Stimulated activated CD4-positive, alpha-beta T cell treated with anti-CD3 and anti-CD28 coated beads, Interleukin-15, amount 100 ng/mL, for 1 hour (primary cell): ENCODE data around the gene SLC7A6.

Source experiments
- DNase-seq, 2 donors: peaks; one replicate each; pipeline ENCODE4 v3.0.0-alpha.2; 2020; ENCODE audit warnings: low read depth in 1 of 2, low spot score in 1 of 2

The SLC7A6 gene

DNA sequence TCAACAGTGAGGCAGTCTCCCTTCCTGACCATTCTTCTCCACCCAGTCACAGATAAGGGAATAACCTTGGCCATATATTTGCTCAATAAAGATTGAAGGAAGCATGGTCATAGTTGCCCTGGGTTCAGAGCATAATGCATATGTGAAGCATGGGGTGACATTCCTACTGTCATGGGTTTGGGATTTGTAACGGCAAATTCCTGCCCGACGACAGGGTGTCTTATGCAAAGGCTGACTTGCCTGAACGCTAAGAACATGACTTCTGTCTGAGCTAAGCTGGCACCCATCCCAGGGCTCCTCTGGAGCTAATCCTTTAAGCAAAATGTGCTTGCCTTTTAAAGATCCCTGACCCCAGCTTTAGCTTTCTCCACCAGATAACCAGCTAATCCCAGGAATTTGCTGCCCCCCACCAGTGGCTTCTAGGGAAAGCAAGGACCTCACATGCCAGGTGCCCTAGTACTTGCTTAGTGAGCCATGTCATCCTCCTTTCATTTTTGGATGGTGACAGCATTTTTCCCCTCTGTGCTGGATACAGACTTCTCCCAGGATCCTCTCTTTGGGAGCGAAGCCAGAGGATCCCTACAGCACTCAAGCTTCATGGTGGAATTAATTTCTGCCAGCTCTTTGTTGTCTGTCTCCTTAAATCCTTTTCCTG lies 34.7 kb downstream of the SLC7A6 start:
- no peak for DNase-seq

DNA sequence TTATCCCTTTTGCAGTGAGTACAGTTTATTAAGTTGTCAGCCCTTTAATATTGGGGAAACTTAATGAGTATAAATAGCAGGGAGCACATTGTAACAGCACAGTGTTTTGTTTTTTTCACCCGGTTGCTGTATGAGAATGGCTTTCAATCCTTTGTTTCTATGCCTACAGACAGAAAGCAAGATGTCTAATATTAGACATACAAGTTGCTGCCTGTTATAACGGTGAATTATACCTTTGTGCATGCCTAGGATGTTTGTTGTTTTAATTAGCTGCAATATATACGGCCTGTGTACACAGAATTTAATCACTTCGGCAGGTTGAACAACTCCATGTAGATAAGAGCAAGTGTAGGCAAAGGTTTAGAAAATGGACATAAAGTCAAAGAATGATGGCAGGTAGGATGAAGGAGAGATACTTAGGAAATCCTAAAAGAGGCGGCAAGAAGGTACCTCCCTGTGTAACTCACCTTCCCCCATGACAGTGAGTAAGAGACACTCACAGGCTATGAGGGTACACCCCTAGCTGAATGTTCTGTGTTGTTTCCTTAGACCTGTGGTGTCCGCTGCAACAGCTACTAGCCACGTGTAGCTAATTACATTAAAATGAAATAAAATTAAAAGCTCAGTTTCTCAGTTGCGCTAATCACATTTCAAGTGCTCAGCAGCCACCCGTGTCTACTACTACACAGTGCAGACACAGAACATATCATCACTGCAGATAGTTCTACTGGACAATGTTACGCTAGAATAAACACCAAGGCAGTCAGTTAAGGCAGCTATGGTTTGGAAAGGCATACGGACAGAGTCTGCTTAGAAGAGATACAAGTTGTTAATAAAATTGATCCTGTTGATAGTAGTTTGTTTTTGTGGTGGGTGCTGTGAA lies 35.5 kb downstream of the SLC7A6 start:
- DNase-seq: no peak

DNA sequence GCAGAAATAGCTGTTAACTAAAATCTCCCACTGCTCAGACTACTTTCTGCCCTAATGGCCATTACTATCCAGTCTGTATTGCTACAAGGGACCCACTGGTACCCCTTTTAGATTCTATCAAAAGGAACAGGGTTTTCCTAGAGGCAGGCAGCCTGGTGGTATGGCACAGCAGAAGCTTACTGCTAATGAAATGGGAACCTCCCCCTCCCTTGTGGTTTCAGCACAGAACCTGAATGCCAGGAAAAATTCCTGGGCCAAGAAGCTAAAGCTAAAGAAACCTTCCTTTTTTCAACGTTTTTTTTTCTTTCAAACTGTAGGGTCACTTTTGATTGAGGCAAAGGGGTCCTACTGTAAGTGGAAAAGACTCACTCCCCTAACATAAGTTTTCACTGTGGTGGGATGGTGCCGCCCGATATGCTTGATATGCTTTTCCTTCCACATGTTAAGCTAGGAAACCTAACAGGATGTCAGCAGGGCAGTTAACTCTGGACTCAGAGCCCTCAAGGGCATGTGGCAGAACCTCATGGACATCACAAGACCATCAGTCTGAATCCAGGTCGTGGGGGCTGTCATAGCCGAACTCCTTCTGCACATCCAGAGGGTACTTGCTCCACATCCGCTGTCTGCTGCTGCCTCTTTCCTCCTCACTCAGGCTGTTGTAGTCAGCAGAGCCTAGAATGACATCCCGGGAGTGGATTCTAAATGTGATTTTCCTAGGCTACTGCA lies 36.6 kb downstream of the SLC7A6 start:
- DNase-seq: no peak

DNA sequence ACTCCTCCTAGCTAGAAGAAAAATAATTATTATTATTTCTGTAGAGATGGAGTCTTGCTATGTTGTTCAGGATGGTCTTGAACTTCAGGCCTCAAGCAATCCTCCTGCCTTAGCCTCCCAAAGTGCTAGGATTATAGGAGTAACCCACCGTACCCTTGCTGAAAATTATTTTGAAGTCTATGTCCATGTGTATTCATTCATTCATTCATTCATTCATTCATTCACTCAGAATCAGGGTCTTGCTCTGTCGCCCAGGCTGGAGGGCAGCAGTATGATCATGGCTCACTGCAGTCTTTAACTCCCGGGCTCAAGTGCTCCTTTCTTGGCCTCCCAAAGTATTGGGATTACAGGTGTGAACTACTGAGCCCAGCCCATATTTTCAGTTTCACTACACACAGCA lies 42.3 kb downstream of the SLC7A6 start:
- no peak for DNase-seq

DNA sequence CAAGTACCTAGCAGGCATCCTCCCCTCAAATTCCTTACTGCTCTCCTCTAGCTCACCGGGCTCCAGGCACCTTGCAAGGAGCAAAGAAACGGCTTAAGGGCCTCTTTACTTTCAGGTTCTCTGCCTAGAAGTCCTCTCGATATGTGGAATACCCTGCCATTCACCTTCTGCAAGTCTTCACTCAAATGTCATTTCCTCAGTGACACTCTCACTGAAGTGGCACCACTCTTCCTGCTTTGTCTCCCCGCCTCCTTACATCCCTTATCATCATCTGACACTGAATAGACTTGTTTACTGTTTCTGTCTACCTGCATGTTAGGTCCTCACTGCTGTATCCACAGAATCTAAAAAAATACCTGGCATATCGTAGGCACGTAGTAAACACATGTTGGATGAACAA lies 45.5 kb downstream of the SLC7A6 start:
- DNase-seq: no peak

DNA sequence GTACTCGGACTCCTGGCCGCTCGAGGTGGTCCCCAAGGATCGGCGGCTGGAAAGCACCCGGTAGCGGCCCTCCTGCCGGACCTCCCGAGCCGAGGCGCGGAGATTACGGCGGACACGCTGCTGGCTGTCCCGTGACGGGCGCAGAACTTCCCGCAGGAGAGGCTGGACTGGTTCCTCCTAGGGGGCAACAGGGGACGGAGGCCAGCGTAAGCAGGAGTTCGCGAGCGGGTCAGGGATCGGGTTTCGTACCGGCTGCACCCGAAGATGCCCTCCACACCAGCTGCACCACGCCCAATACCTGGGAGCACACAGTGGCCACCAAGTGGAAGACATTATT lies 46.1 kb downstream of the SLC7A6 start:
- no peak for DNase-seq

DNA sequence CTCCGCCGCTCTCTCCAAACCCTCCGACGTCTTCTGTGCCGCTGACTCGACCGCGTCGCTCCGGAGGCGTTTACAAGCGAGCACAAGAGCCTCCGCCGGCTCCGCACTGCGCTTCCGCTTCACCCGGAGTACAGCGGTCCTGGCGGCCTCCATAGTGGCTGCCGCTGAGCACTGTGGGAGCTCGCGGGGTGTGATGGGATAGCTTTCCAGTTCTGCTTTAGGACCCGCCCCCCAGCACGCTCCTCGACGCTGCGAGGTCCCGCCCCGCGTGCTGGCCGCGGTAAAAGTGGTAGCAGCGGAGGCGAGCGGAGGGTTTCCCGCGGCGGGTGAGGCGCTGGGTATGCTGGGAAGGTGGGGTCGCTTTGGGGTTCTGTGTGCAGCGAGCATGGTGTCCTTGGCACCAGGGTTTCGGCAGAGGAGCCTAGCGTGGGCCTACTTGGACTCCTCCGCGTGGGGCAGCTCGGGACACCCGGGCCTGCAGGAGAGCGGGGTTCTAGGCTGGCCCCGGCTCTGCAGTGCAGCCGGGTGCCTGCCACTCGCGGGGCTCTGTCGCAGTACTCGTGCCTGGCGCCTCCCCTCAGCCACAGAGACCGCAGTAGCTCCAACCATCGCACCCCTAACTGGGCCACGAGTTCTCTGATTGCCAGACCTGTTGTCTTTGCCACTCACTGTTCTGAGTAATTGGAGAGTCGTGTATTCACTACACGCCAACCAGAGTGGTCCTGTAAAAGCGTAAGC lies 46.6 kb downstream of the SLC7A6 start, which contains the start of the genes PRMT7 and SLC7A6OS:
Gene PRMT7 (plus strand): TSS at position 246 of the 738 bp plus-strand sequence. CDS start 4,961 bp downstream, outside the sequence.
Gene SLC7A6OS (minus strand): TSS at position 173 of the 738 bp plus-strand sequence. CDS start 20 bp downstream, at position 153.
- peak; percentile 81 to 84 for DNase-seq

DNA sequence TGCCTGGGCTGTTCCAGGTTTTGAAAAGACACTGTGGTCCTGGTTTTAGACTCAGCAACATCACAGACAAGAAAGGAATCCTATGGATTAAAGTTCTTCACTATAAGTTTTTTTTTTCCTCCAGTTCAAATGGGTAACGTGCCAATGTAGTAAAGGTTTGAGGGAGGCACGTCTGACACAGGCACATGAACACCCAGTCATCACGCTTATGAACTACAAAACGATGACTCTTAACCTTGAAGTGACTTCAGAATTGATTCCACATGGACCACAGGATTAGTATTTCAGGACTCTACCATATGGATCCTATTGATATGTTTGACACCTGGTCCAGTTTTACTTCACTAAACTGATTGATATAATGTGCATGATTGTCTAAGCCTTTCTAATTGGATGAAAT lies 48.8 kb downstream of the SLC7A6 start:
- DNase-seq: no peak

DNA sequence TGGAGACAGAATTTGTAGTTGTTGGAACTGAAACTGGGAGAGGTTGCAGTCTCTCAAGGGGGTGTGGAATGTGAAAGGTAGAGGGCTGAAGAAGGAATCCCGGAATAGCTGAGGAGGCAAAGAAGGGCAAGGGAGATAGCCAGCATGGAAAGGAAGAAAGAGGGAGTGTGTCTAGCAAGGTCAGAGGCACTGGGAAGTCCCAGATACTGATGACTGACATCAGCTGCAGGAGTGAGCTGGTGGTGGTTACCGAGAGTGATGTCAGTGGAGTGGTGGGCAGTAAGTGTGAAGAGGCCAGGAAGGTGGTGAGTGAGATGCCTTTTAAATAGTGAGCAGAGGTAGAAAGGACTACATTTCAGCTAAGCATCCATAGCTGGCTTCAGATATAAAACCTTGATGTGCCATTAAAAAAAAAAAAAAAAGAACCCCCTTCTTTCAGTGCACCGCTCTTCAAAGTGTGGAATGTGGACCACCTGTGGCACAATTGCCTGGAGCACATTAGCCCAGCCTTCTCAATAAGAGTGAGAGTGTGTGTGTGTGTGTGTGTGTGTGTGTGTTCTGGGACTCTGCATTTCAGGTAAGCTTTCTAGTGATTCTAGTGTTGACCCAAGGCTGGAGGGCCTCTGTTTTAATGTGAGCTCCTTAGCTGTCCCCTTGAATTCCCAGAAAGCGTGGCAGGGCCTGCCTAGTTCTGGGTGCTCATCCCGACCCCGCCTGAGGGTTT lies 55.0 kb downstream of the SLC7A6 start:
- DNase-seq: no peak

DNA sequence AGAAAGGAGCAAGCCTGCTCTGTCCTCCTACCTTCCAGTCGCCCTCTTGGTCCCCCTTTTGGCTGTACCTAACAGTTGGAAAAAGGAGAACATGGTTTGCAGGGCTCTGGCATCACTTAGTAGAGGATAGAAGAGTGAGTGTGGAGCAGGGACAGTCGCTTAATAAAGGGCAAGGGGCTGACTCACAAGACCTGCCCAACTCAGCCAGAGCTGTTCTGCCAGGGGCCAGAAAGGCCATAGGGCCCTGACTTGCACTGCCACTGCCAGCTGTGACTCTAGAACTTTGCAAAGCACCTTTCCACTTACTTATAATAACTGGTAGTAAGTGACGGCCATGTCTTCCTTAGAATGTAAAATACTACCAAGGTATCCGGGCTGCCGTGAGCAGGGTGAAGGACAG lies 60.0 kb downstream of the SLC7A6 start:
- DNase-seq: no peak

DNA sequence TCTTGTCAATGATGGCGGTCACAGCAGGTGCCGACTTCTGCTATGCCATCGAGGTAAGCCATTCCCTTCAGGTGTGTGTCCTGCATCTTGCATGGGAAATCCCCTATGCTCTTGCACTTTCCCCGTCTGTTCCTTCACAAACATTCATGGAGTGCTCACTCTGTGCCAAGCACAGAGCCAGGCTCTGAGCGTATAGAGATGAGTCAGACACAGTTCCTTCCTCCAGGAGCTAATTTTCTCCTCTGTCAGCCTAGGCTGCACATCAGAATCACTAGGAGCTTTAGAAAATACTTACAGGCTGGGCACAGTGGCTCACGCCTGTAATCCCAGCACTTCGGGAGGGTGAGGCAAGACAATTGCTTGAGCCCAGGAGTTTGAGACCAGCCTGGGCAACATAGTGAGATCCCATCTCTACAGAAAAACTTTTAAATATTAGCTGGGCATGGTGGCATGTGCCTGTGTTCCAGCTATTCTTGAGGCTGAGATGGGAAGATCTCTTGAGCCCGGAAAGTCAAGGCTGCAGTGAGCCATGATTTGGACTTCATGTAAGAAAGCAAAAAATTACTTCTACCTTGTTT lies 60.5 kb downstream of the SLC7A6 start:
- no peak for DNase-seq

DNA sequence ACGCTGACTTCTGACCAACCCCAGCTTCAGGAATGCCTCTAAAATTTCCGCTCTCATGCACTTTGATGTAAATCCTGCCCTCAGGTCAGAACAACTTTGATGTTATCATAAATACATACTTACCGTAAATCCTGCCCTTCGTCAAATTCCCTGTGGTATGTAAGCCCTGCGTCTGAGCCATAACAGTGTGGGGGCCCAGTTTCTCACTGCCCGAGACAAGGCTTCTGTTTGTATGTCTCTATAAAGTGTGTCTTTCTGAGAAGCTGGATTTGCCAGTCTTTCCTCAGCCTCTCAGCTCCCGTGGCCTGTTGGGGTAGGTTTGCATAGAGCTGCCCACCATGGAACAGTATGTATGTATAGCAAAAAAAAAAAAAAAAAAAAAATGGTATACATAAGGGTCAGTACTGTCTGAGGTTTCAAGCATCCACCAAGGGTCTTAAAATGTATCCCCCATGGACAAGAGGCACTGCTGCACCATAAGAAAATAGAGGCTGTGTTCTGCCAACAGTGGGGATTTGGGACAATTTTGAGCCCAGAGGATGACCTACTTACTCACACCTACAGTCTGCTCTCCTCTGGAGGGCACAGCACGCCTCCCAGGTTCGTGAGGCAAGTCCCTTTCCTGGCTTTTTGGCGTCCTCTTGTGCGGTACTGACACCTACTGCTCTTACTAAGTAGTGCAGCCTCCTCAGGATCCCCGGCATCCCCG lies 64.0 kb downstream of the SLC7A6 start:
- DNase-seq: peak; percentile 55 to 59

DNA sequence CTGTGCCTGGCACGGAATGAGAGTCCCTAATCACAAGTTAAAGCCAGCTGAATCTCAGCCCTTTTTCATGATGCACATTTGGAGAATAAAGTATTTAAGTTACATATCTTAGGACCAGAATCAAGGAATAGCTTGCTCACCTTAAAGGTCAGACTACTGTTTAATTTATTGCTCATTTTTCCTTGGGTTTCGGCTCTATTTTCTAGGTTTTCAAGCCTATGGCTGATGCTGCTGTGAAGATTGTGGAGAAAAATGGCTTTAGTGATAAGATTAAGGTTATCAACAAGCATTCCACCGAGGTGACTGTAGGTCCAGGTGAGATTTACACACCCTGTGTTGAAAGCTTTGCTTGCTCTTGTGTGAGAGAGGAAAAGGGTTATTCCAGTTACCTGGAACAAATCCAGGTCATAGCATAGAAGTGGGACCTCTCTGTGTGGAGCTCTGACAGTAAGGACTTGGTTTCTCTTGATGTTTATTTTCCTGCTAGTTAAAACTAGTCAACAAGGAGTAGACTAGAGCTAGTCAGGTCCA lies 64.6 kb downstream of the SLC7A6 start:
- no peak for DNase-seq

DNA sequence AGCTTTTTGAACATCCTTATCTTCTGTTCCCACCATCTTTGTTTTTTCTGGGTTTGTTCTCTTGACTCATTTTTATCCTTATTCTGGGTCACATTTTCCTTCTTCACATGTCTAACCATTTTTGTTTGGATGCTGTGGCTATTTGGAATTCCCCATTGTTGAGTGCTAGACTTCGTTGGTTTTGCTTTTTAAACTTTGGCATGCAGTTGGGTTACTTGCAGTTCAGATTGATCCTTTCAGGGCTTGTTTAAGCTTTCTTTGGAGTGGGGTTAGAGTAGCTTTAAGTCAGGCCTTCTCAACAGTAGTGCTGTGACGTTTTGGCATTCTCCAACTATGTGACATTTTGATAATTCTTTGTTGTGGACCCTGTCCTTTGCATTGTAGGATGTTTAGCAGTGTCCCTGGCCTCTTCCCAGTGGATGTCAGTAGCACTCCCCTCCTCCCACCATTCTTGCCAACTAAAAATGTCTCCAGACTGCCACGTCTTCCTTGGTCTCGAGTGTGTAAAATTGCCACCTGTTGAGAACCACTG lies 67.6 kb downstream of the SLC7A6 start:
- no peak for DNase-seq

DNA sequence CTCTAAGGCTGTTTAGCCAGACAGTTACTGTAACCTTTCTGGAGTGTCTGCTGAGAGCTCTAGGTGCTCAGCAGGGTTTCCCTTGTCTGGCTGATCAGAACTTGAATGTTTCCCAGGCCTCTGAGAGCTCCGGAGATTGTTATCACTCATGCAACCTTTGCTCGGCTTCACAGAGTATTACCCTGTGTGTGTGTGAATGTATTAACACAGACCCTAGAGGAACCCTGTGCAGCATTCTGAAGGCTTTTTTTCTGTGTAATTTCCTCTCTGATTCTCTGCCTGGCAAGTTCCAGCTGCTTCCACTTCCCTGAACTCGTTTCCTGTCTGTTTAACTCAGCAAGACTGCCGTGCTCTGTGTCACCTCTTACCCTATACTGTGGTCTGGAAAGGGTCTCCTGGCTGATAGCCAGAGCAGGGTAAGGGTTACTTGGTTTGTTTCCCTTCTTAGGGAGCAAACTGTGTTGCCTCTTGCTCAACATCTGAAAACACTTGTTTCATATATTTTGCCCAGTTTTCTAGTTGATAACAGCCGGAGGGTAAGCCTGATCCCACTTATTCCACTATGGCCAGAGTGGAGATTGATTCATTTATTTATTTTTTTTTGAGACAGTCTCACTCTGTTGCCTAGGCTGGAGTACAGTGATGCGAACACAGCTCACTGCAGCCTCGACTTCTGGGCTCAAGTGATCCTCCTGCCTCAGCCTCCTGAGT lies 68.2 kb downstream of the SLC7A6 start:
- DNase-seq: no peak

DNA sequence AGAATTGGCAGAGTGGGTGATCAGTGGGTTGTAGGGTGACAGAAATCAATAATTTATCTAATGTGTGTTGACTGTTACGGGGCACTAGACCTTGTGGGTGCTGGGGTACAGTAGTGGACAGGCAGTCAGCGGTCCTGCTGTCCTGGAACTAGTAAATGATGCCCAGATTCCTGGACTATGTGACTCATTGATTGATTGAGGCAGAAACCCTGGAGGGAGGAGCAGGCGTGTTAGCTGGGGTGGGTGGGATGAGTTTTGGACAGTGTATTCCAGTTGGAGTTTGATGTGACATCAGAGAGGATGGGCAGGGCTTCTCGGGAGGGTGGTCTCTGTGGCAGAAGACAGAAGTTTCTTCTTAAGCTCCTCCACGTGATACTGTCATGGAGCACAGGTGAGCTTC lies 70.8 kb downstream of the SLC7A6 start:
- DNase-seq: no peak

DNA sequence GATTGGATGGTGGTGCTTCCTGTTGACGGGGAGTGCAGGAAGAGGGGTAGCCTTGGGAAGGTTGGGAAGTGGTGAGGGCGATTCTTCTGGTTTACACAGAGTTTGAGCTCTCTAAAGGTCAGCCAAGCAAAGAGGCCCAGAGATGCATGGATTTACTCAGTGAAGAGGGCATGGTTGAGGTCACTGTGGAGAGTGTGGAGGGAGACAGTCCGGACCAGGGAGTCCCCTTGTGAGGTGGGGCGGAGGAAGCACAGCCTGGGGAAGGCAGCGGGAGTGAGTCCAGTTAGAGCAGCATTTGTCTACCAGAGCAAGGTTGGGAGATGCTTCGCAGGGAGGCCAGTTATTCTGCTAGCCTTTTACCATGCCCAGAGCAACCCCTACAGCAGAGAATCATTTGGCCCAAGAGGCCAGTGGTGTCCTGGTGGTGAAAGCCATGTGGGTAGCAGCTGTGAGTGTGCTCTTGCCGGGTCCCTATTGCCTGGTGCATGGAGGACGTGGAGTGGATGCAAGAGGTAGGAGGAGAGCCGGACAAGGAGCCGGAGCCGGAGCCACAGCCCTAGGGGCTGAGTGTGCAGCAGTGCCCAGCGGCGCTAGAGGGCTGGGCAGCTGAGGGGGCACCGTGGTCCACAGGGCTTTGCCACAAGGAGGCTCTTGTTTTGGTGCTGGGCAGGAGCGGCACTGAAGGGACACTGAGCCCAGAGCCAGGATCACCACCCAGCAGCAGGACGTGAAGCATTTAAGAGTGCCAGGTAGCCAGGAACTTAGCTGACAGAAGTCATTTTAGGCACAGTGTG lies 74.2 kb downstream of the SLC7A6 start:
- DNase-seq: no peak

DNA sequence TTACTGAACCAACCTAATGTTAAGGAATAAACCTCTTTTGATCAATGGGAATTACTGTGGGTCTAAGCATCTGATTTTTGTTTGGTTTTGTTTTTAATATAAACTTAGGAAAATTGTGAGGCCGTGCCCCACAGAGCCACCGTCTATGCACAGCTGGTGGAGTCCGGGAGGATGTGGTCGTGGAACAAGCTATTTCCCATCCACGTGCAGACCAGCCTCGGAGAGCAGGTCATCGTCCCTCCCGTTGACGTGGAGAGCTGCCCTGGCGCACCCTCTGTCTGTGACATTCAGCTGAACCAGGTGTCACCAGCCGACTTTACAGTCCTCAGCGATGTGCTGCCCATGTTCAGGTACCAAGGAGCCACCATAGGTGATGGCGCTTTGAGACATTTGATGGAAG lies 74.9 kb downstream of the SLC7A6 start:
- no peak for DNase-seq
